ENCODE results near the gene OR9A4. TPM values are rescaled to one million over a fixed set of nuclear protein-coding genes. Genes with fewer than 3 reads are reported as not detected.

The OR9A4 gene
- total and polyA plus RNA-seq, 2 experiments from 2014 or later = not detected

DNA sequence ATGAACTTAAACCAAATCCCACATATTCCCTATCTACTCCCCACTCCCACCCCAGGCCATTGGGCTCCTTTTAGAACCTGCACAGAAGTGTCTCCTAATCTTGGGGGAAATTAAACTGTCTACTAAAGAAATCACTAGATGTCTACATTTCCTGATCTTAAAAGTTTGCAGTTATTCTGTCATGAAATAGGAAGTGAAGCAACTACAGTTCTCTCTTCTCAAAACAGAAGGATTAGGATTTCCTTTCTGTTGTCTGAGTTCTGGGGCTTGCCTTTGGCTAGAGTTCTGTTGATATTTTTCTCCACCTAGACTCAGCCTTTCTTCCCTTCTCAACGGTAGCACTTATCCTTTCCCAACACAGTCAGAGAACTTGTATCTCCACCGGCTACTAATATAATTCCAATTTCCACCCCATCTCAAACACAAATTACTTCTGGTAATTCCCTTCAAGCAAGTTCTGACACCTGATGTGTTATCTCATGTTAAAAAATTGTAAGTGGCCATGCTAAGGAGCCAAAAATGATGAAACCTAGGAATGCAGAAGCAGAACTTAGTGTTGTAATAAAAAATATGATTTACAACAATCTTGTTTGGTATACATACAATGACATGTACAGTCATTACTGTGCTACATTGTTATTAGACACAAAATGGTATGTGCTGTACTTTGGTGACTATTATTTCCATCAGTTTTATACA lies 12.1 kb downstream of the OR9A4 start:
- no peak for DNase-seq (ENCODE audit: low read depth in 1 of 2, low spot score in 1 of 2)
- Histone ChIP-seq H3K27me3 (no peaks in the 10 kb centered on the region), H3K4me3 (no peak overlapping the region), H3K36me3 (no peaks in the 10 kb centered on the region), H3K4me1 (ENCODE audit: low read depth) (no peaks in the 10 kb centered on the region), H3K27ac (no peak overlapping the region), H3K9me3 (ENCODE audit: low read depth) (no peaks in the 10 kb centered on the region)
- TF ChIP-seq, protein P1, sequence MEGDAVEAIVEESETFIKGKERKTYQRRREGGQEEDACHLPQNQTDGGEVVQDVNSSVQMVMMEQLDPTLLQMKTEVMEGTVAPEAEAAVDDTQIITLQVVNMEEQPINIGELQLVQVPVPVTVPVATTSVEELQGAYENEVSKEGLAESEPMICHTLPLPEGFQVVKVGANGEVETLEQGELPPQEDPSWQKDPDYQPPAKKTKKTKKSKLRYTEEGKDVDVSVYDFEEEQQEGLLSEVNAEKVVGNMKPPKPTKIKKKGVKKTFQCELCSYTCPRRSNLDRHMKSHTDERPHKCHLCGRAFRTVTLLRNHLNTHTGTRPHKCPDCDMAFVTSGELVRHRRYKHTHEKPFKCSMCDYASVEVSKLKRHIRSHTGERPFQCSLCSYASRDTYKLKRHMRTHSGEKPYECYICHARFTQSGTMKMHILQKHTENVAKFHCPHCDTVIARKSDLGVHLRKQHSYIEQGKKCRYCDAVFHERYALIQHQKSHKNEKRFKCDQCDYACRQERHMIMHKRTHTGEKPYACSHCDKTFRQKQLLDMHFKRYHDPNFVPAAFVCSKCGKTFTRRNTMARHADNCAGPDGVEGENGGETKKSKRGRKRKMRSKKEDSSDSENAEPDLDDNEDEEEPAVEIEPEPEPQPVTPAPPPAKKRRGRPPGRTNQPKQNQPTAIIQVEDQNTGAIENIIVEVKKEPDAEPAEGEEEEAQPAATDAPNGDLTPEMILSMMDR (IDR thresholded peaks at IDR 0.05; ENCODE audit: low read depth, low read length) = no peak

DNA sequence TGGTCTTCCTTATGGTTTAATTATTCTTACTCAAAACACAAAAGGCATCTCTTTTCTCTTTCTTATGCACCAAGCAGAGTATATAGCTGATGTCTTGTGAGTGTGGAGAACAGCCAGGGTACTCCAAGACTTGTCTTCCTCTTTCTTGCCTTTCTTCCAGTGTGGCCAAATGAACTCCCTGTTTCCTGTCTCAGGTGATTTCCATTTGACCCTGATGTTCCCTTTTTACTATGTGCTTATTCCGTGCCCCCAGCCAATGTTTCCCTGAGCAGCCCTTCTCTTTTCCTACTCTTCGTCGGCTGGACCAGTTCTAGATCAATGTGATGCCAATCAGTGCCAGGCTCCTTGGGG lies 12.6 kb downstream of the OR9A4 start:
- no peaks in the 10 kb centered on the region for H3K9me3 ChIP-seq (ENCODE audit: low read depth)
- H3K36me3 ChIP-seq = no peaks in the 10 kb centered on the region
- no peaks in the 10 kb centered on the region for H3K4me1 ChIP-seq (ENCODE audit: low read depth)
- no peak for DNase-seq (ENCODE audit: low read depth in 1 of 2, low spot score in 1 of 2)
- TF ChIP-seq, protein P1 (IDR thresholded peaks at IDR 0.05; ENCODE audit: low read depth, low read length) = no peak
- H3K27me3 ChIP-seq = no peaks in the 10 kb centered on the region
- no peak overlapping the region for H3K4me3 ChIP-seq
- no peak overlapping the region for H3K27ac ChIP-seq

DNA sequence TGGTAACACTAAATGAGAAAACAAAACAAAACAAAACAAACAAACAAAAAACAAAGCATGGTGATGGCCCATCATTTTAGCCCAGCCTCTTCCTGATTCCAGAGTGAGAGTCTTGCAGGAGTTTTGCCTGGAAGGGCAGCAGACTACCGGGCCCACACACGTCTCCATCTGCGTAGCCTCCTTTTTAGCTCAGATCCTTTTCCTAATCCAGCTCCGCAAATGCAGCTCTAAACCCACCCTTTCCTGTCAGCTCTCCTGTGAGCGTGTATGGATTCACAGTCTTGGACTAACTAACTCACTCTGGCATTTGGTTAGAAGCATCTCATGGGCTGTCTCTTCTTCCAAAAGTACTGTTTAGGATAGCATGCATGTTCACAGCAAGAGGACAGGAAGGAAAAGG lies 14.0 kb downstream of the OR9A4 start:
- H3K9me3 ChIP-seq (ENCODE audit: low read depth) = no peaks in the 10 kb centered on the region
- H3K27ac ChIP-seq = no peak overlapping the region
- no peaks in the 10 kb centered on the region for H3K4me1 ChIP-seq (ENCODE audit: low read depth)
- no peaks in the 10 kb centered on the region for H3K36me3 ChIP-seq
- TF ChIP-seq, protein P1 (IDR thresholded peaks at IDR 0.05; ENCODE audit: low read depth, low read length) = no peak
- no peaks in the 10 kb centered on the region for H3K27me3 ChIP-seq
- no peak overlapping the region for H3K4me3 ChIP-seq
- DNase-seq (ENCODE audit: low read depth in 1 of 2, low spot score in 1 of 2) = no peak

DNA sequence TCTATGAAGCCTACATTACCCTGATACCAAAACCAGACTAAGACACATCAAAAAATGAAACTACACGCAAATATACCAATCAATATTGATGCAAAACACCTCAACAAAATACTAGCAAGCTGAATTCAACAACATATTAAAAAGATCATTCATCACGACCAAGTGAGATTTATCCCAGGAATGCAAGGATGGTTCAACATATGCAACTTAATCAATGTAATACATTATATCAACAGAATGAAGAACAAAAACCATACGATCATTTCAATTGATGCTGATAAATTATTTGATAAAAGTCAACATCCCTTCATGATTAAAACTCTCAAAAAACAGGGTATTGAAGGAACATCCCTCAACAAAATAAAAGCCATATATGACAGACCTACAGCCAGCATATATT lies 24.9 kb downstream of the OR9A4 start:
- Histone ChIP-seq H3K36me3 (no peaks in the 10 kb centered on the region), H3K9me3 (ENCODE audit: low read depth) (no peaks in the 10 kb centered on the region), H3K27ac (no peak overlapping the region), H3K4me1 (ENCODE audit: low read depth) (no peaks in the 10 kb centered on the region), H3K4me3 (no peak overlapping the region), H3K27me3 (no peaks in the 10 kb centered on the region)
- DNase-seq (ENCODE audit: low read depth in 1 of 2, low spot score in 1 of 2) = no peak
- TF ChIP-seq, protein P1 (IDR thresholded peaks at IDR 0.05; ENCODE audit: low read depth, low read length) = no peak

DNA sequence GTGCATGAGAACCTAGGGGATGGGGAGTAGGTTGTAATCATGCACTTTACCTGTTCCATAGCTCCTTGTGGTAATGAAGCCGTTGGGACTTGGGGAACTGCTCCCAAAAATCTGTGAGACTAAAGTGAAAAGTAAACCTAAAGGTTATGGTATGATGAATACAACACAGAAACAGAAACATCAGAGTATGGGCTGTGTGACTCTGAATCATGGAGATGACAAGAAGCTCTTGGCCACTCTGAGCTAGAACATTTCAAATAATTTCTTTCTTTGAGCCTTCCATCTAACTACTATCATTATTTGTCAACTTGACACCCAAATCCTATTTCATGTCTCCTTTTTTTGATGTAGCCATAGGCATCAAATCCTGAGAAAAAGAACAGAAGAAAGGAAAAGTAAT lies 27.6 kb downstream of the OR9A4 start:
- no peak overlapping the region for H3K4me3 ChIP-seq
- no peaks in the 10 kb centered on the region for H3K4me1 ChIP-seq (ENCODE audit: low read depth)
- no peak overlapping the region for H3K27ac ChIP-seq
- no peaks in the 10 kb centered on the region for H3K9me3 ChIP-seq (ENCODE audit: low read depth)
- H3K27me3 ChIP-seq = no peaks in the 10 kb centered on the region
- no peaks in the 10 kb centered on the region for H3K36me3 ChIP-seq
- DNase-seq (ENCODE audit: low read depth in 1 of 2, low spot score in 1 of 2) = no peak
- TF ChIP-seq, protein P1 (IDR thresholded peaks at IDR 0.05; ENCODE audit: low read depth, low read length) = no peak

Data from cardiac muscle cell (in vitro differentiated cells and primary cell).